HepG2 (cell line): ENCODE data around the gene SLC4A9. TPM values are rescaled to one million over a fixed set of nuclear protein-coding genes. Genes with fewer than 3 reads are reported as not detected.

Source experiments
- CBX2 ChIP-seq, 2 experiments: fragments of 200-600 bp in 1 of 2; sonication (generic); formaldehyde crosslinking in 1 of 2; IDR thresholded peaks; 2 replicates each; pipeline versions ENCODE4 v1.7.0 to v1.8.1; 2018 to 2022; ENCODE audit warnings: low read depth in 2 of 2, low read length in 1 of 2, mild to moderate bottlenecking in 1 of 2, missing genetic modification reagents in 1 of 2
- DNMT1 ChIP-seq: sonication (generic); formaldehyde crosslinking; IDR thresholded peaks from 2 replicates; pipeline ENCODE4 v1.5.1; 2020; ENCODE audit warnings: mild to moderate bottlenecking, missing genetic modification reagents
- FOXO4 ChIP-seq: sonication (generic); formaldehyde crosslinking; conservative IDR thresholded peaks from 2 replicates; pipeline ENCODE4 v1.8.1; 2023; ENCODE audit warnings: missing genetic modification reagents
- HIVEP1 ChIP-seq: sonication (generic); formaldehyde crosslinking; IDR thresholded peaks from 2 replicates; pipeline ENCODE4 v1.4.0; 2020; ENCODE audit warnings: mild to moderate bottlenecking, missing genetic modification reagents
- IKZF4 ChIP-seq: sonication (generic); formaldehyde crosslinking; IDR thresholded peaks from 2 replicates; pipeline ENCODE4 v1.5.1; 2020; ENCODE audit warnings: borderline replicate concordance, mild to moderate bottlenecking, low read depth, missing genetic modification reagents; ENCODE audit errors: not compliant biosample characterization
- IKZF5 ChIP-seq: IDR thresholded peaks from 2 replicates; pipeline ENCODE4 v1.6.1; 2018; ENCODE audit warnings: missing genetic modification reagents, mild to moderate bottlenecking, missing compliant biosample characterization
- MBD4 ChIP-seq: IDR thresholded peaks from 2 replicates; pipeline ENCODE4 v1.6.1; 2012; ENCODE audit warnings: low read length, inconsistent platforms, borderline replicate concordance
- MYPOP ChIP-seq: sonication (generic); formaldehyde crosslinking; IDR thresholded peaks from 2 replicates; pipeline ENCODE4 v1.8.1; 2023; ENCODE audit warnings: mild to moderate bottlenecking, moderate library complexity, missing genetic modification reagents
- NONO ChIP-seq, 2 experiments: fragments of 450-650 bp in 1 of 2; sonication (generic) in 1 of 2; formaldehyde crosslinking in 1 of 2; IDR thresholded peaks in 1 of 2; conservative IDR thresholded peaks in 1 of 2; 2 replicates each; pipeline versions ENCODE4 v1.6.1 to v1.8.0; 2017 to 2022; ENCODE audit warnings: mild to moderate bottlenecking in 1 of 2, missing genetic modification reagents in 1 of 2, moderate library complexity in 1 of 2
- RFX1 ChIP-seq: fragments of 450-650 bp; IDR thresholded peaks from 2 replicates; pipeline ENCODE4 v1.6.1; 2017
- RFXANK ChIP-seq: IDR thresholded peaks from 2 replicates; pipeline ENCODE4 v1.6.1; 2016
- SNAPC2 ChIP-seq: sonication (generic); formaldehyde crosslinking; IDR thresholded peaks from 2 replicates; pipeline ENCODE4 v1.8.1; 2022; ENCODE audit warnings: mild to moderate bottlenecking, missing genetic modification reagents
- TCF12 ChIP-seq, 2 experiments: fragments of 450-650 bp in 1 of 2; sonication (generic) in 1 of 2; formaldehyde crosslinking in 1 of 2; IDR thresholded peaks; 2 replicates each; pipeline versions ENCODE4 v1.6.1 to v1.8.0; 2017 to 2022; ENCODE audit warnings: antibody characterized with exemption in 1 of 2, mild to moderate bottlenecking in 1 of 2, missing genetic modification reagents in 1 of 2, moderate library complexity in 1 of 2
- YY1 ChIP-seq: IDR thresholded peaks from 2 replicates; pipeline ENCODE4 v1.6.1; 2011; ENCODE audit warnings: low read length, low read depth, moderate library complexity, mild to moderate bottlenecking; ENCODE audit not compliant: insufficient read depth, insufficient replicate concordance
- ZBTB42 ChIP-seq: sonication (generic); formaldehyde crosslinking; IDR thresholded peaks from 2 replicates; pipeline ENCODE4 v1.5.0; 2020; ENCODE audit warnings: mild to moderate bottlenecking, missing genetic modification reagents
- ZNF136 ChIP-seq: sonication (generic); formaldehyde crosslinking; IDR thresholded peaks from 2 replicates; pipeline ENCODE4 v1.8.1; 2022; ENCODE audit warnings: low read depth, mild to moderate bottlenecking, moderate library complexity, missing genetic modification reagents
- ZNF232 ChIP-seq: sonication (generic); formaldehyde crosslinking; IDR thresholded peaks from 2 replicates; pipeline ENCODE4 v1.4.0; 2020; ENCODE audit warnings: missing genetic modification reagents, borderline replicate concordance
- ZNF343 ChIP-seq: sonication (generic); formaldehyde crosslinking; IDR thresholded peaks from 2 replicates; pipeline ENCODE4 v1.4.0; 2020; ENCODE audit warnings: mild to moderate bottlenecking, missing genetic modification reagents
- ZNF746 ChIP-seq: sonication (generic); formaldehyde crosslinking; IDR thresholded peaks from 2 replicates; pipeline ENCODE4 v1.8.0; 2022; ENCODE audit warnings: mild to moderate bottlenecking, missing genetic modification reagents
- ZNF766 ChIP-seq: sonication (generic); formaldehyde crosslinking; IDR thresholded peaks from 2 replicates; pipeline ENCODE4 v1.5.0; 2020; ENCODE audit warnings: missing genetic modification reagents, borderline replicate concordance
- polyA plus RNA-seq, 8 experiments: library from polyadenylated mRNA; depleted of rRNA in 3 of 8; stranded (reverse) in 7 of 8; unstranded in 1 of 8; fragments of >200 nt; fragmentation: Illumina TruSeq in 4 of 8; extraction: Trizol in 4 of 8; gene quantifications; 2 replicates each; pipeline versions ENCODE4 v1.2.1 to v1.2.3, GENCODE V29; 2011 to 2016; ENCODE audit warnings: low read depth in 4 of 8, missing spikeins in 1 of 8, mixed read lengths in 1 of 8; ENCODE audit not compliant: insufficient read depth in 1 of 8
- total RNA-seq, 5 experiments: library from RNA; depleted of rRNA; stranded (reverse); fragments of >200 nt; fragmentation: Illumina TruSeq; extraction: Trizol; gene quantifications; 2 replicates each; pipeline ENCODE4 v1.2.3, GENCODE V29; 2016; ENCODE audit warnings: low read depth in 1 of 5
- TF ChIP-seq, protein P1 (sequence below): sonication (generic); formaldehyde crosslinking; conservative IDR thresholded peaks from 2 replicates; pipeline ENCODE4 v1.8.0; 2022; ENCODE audit warnings: mild to moderate bottlenecking, moderate library complexity, missing genetic modification reagents
- TF ChIP-seq, protein P2 (sequence below): sonication (generic); formaldehyde crosslinking; IDR thresholded peaks from 2 replicates; pipeline ENCODE4 v1.8.1; 2023; ENCODE audit warnings: missing genetic modification reagents, mild to moderate bottlenecking, borderline replicate concordance

The SLC4A9 gene
- total and polyA plus RNA-seq, 2 of the 13 experiments (the other 11 are each of a cell fraction or from before 2014, with no cell fraction given) = not detected

GRCh38 chr5:140400730-140401361 is 40.9 kb downstream of the SLC4A9 start (continued):
- TF ChIP-seq FOXO4 (no peak), ZNF232 (CRISPR knock-in tag) (peak; percentile 96), ZNF746 (CRISPR knock-in tag) (no peak; the same call in 1 of the 2 replicates), ZNF136 (CRISPR knock-in tag) (peak; percentile 77; the same call in 1 of the 2 replicates), ZBTB42 (CRISPR knock-in tag) (peak; percentile 31; the same call in 1 of the 2 replicates), IKZF4 (CRISPR knock-in tag) (no peak), MYPOP (CRISPR knock-in tag) (peak; percentile 76), ZNF343 (CRISPR knock-in tag) (peak; percentile 66; the same call in 1 of the 2 replicates), SNAPC2 (no peak), NONO (IDR thresholded peaks at IDR 0.05) (no peak), NONO (CRISPR knock-in tag; conservative IDR thresholded peaks at IDR 0.05) (no peak), DNMT1 (CRISPR knock-in tag) (peak; percentile 35; the same call in 1 of the 2 replicates), CBX2 (IDR thresholded peaks at IDR 0.05; ENCODE audit: low read depth, low read length) (no peak), CBX2 (CRISPR knock-in tag; IDR thresholded peaks at IDR 0.05; ENCODE audit: low read depth) (no peak), MBD4 (no peak), RFXANK (CRISPR knock-in tag) (no peak), RFX1 (no peak), YY1 (peak; percentile 58), HIVEP1 (CRISPR knock-in tag) (peak; percentile 81), IKZF5 (CRISPR knock-in tag) (peak; percentile 38; the same call in 1 of the 2 replicates), ZNF766 (peak; percentile 75; the same call in 1 of the 2 replicates), TCF12 (IDR thresholded peaks at IDR 0.05) (no peak), TCF12 (CRISPR knock-in tag; IDR thresholded peaks at IDR 0.05) (0 out of 2 replicates have a peak, but pooled peaks have one; percentile 67)
- TF ChIP-seq, protein P1, sequence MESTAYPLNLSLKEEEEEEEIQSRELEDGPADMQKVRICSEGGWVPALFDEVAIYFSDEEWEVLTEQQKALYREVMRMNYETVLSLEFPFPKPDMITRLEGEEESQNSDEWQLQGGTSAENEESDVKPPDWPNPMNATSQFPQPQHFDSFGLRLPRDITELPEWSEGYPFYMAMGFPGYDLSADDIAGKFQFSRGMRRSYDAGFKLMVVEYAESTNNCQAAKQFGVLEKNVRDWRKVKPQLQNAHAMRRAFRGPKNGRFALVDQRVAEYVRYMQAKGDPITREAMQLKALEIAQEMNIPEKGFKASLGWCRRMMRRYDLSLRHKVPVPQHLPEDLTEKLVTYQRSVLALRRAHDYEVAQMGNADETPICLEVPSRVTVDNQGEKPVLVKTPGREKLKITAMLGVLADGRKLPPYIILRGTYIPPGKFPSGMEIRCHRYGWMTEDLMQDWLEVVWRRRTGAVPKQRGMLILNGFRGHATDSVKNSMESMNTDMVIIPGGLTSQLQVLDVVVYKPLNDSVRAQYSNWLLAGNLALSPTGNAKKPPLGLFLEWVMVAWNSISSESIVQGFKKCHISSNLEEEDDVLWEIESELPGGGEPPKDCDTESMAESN (CRISPR knock-in tag) = peak; percentile 88; the same call in 1 of the 2 replicates
- TF ChIP-seq, protein P2, sequence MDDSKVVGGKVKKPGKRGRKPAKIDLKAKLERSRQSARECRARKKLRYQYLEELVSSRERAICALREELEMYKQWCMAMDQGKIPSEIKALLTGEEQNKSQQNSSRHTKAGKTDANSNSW = peak; percentile 86; the same call in 1 of the 2 replicates
